ENCODE data around the gene COMMD9.

Gene COMMD9

GRCh38 chr11:36288442-36289225 lies 590 bp downstream of the COMMD9 start:
- peaks cover 4% of the 10 kb centered on the region for H3K79me2 ChIP-seq
- H3K4me2 ChIP-seq (ENCODE audit: low read length) = peak overlapping the region; percentile 61
- no peaks in the 10 kb centered on the region for H3K27me3 ChIP-seq (ENCODE audit: control insufficient read depth, insufficient read depth, low read length)
- no peaks in the 10 kb centered on the region for H3K36me3 ChIP-seq (ENCODE audit: control insufficient read depth, insufficient read depth, low read length)
- H3K9ac ChIP-seq = no peak overlapping the region
- no peak for TF ChIP-seq CTCF (IDR thresholded peaks at IDR 0.05)
- peak overlapping the region; percentile 71 for H3K4me3 ChIP-seq (ENCODE audit: low read depth, low read length)
- peak overlapping the region; percentile 90 for H2AFZ ChIP-seq
- no peaks in the 10 kb centered on the region for H3K9me3 ChIP-seq (ENCODE audit: control insufficient read depth, low read length)
- no peaks in the 10 kb centered on the region for H3K4me1 ChIP-seq
- H3K27ac ChIP-seq = peak overlapping the region; percentile 37

- Histone ChIP-seq H3K27me3 (ENCODE audit: control insufficient read depth, insufficient read depth, low read length) (no peaks in the 10 kb centered on the region), H3K4me1 (no peaks in the 10 kb centered on the region), H3K9me3 (ENCODE audit: control insufficient read depth, low read length) (no peaks in the 10 kb centered on the region), H3K4me3 (ENCODE audit: low read depth, low read length) (no peak overlapping the region), H3K36me3 (ENCODE audit: control insufficient read depth, insufficient read depth, low read length) (no peaks in the 10 kb centered on the region), H2AFZ (no peak overlapping the region), H3K9ac (no peak overlapping the region), H3K27ac (no peak overlapping the region), H3K79me2 (peaks cover 2% of the 10 kb centered on the region), H3K4me2 (ENCODE audit: low read length) (no peak overlapping the region)
- no peak for TF ChIP-seq CTCF (IDR thresholded peaks at IDR 0.05)
These were observed 6.3 kb downstream of the COMMD9 start for GRCh38 chr11:36282926-36283325.

- H3K79me2 ChIP-seq = peaks cover 2% of the 10 kb centered on the region
- H3K4me3 ChIP-seq (ENCODE audit: low read depth, low read length) = no peak overlapping the region
- H3K27me3 ChIP-seq (ENCODE audit: control insufficient read depth, insufficient read depth, low read length) = no peaks in the 10 kb centered on the region
- TF ChIP-seq CTCF (IDR thresholded peaks at IDR 0.05) = no peak
- no peak overlapping the region for H2AFZ ChIP-seq
- H3K9me3 ChIP-seq (ENCODE audit: control insufficient read depth, low read length) = no peaks in the 10 kb centered on the region
- no peak overlapping the region for H3K27ac ChIP-seq
- no peak overlapping the region for H3K9ac ChIP-seq
- H3K36me3 ChIP-seq (ENCODE audit: control insufficient read depth, insufficient read depth, low read length) = no peaks in the 10 kb centered on the region
- H3K4me1 ChIP-seq = no peaks in the 10 kb centered on the region
- H3K4me2 ChIP-seq (ENCODE audit: low read length) = no peak overlapping the region
These were observed 7.4 kb downstream of the COMMD9 start for GRCh38 chr11:36281850-36282249.

GRCh38 chr11:36280531-36280930 lies 8.7 kb downstream of the COMMD9 start:
- H3K9ac ChIP-seq = no peak overlapping the region
- H3K79me2 ChIP-seq = peaks cover 2% of the 10 kb centered on the region
- H3K4me2 ChIP-seq (ENCODE audit: low read length) = no peak overlapping the region
- no peaks in the 10 kb centered on the region for H3K9me3 ChIP-seq (ENCODE audit: control insufficient read depth, low read length)
- no peak overlapping the region for H2AFZ ChIP-seq
- H3K4me3 ChIP-seq (ENCODE audit: low read depth, low read length) = no peak overlapping the region
- TF ChIP-seq CTCF (IDR thresholded peaks at IDR 0.05) = no peak
- no peaks in the 10 kb centered on the region for H3K4me1 ChIP-seq
- no peaks in the 10 kb centered on the region for H3K36me3 ChIP-seq (ENCODE audit: control insufficient read depth, insufficient read depth, low read length)
- H3K27me3 ChIP-seq (ENCODE audit: control insufficient read depth, insufficient read depth, low read length) = no peaks in the 10 kb centered on the region
- H3K27ac ChIP-seq = no peak overlapping the region

All from parathyroid adenoma (tissue), 2 donors.